NCI-H748 (cell line): Measurements from ENCODE around the gene LEUTX.
A peak's percentile ranks its signal among the peaks of the same experiment; 100 is the strongest.
"Not testable (repeated sequence)": the region's sequence is repeated elsewhere in the genome, so short reads cannot be mapped to it uniquely, and the experiment has no call there.

ENCODE experiments used
- DNase-seq: peaks from one replicate; lab custom pipeline; 2025; ENCODE audit not compliant: unreplicated experiment; lab: John Stamatoyannopoulos, UW

The LEUTX gene

GRCh38 chr19:39768786-39769185, 9.9 kb upstream of the LEUTX start:
- DNase-seq: no peak

GRCh38 chr19:39780894-39781293, 2.2 kb downstream of the LEUTX start:
- no peak for DNase-seq

- DNase-seq: no peak
Measured at GRCh38 chr19:39788244-39788643, 9.6 kb downstream of the LEUTX start.

GRCh38 chr19:39792999-39793546, 14.4 kb downstream of the LEUTX start:
- peak; percentile 84 for DNase-seq

GRCh38 chr19:39795001-39795400, 16.3 kb downstream of the LEUTX start:
- DNase-seq: no peak

- DNase-seq: no peak
Measured at GRCh38 chr19:39796000-39796498, 17.4 kb downstream of the LEUTX start.

- DNase-seq: no peak
Measured at GRCh38 chr19:39797083-39797482, 18.4 kb downstream of the LEUTX start.

GRCh38 chr19:39802958-39803357, 24.3 kb downstream of the LEUTX start:
- DNase-seq: no peak

GRCh38 chr19:39805104-39805503, 26.4 kb downstream of the LEUTX start:
- DNase-seq: no peak

GRCh38 chr19:39807846-39808364, 29.3 kb downstream of the LEUTX start:
- no peak for DNase-seq

- not testable (repeated sequence) for DNase-seq
Measured at GRCh38 chr19:39808688-39809087, 30.0 kb downstream of the LEUTX start.

GRCh38 chr19:39809368-39809767, 30.7 kb downstream of the LEUTX start:
- DNase-seq: no peak

- DNase-seq: no peak
Measured at GRCh38 chr19:39810424-39810823, 31.8 kb downstream of the LEUTX start.

- DNase-seq: no peak
Measured at GRCh38 chr19:39811064-39811463, 32.4 kb downstream of the LEUTX start.

GRCh38 chr19:39813264-39813993, 34.8 kb downstream of the LEUTX start:
- DNase-seq: no peak

GRCh38 chr19:39814111-39814510, 35.5 kb downstream of the LEUTX start:
- not testable (repeated sequence) for DNase-seq

GRCh38 chr19:39814595-39814994, 35.9 kb downstream of the LEUTX start:
- DNase-seq: no peak

GRCh38 chr19:39816287-39817048, 37.8 kb downstream of the LEUTX start:
- DNase-seq: no peak

- no peak for DNase-seq
Measured at GRCh38 chr19:39817888-39818561, 39.4 kb downstream of the LEUTX start.

- no peak for DNase-seq
Measured at GRCh38 chr19:39818626-39819097, 40.0 kb downstream of the LEUTX start.

GRCh38 chr19:39819786-39820185, 41.1 kb downstream of the LEUTX start:
- DNase-seq: no peak
